H1 (cell line): Measurements from ENCODE around the gene TGOLN2. TPM values are rescaled to one million over a fixed set of nuclear protein-coding genes. Genes with fewer than 3 reads are reported as not detected.

ENCODE experiments used
- CTCF ChIA-PET: fragments of 300-600 bp; sonication (Branson Sonifier 250); formaldehyde crosslinking; loops from one replicate; lab custom pipeline; 2021; ENCODE audit not compliant: partially characterized antibody; lab: Charles Lee
- POLR2A ChIA-PET: fragments of 300-600 bp; sonication (Branson Sonifier 250); formaldehyde crosslinking; loops from one replicate; lab custom pipeline; 2021; ENCODE audit warnings: inconsistent platforms; ENCODE audit not compliant: partially characterized antibody; lab: Charles Lee
- DNase-seq, 2 experiments: peaks; one replicate each; pipeline versions ENCODE4 v3.0.0 to v3.0.0-alpha.2; 2010 to 2022; ENCODE audit warnings: low spot score in 2 of 2, low read depth in 1 of 2, mixed read lengths in 1 of 2
- FAIRE-seq: peaks from 2 replicates; lab custom pipeline; 2011; peaks lifted over from hg19 to GRCh38; lab: Jason Lieb, UNC
- H2AFZ ChIP-seq: 2 replicates; pipeline ENCODE4 v1.8.1; 2012; ENCODE audit warnings: low read length, inconsistent platforms
- H2AK5ac ChIP-seq: 2 replicates; pipeline ENCODE4 v1.6.1; 2013; ENCODE audit warnings: low read depth, low read length
- H2BK120ac ChIP-seq: replicated peaks from 2 replicates; pipeline ENCODE3; 2013; ENCODE audit warnings: low read depth, low read length, inconsistent platforms
- H2BK12ac ChIP-seq: 2 replicates; pipeline ENCODE4 v1.6.1; 2013; ENCODE audit warnings: low read depth, low read length
- H2BK15ac ChIP-seq: 2 replicates; pipeline ENCODE4 v1.6.1; 2013; ENCODE audit warnings: low read length
- H2BK20ac ChIP-seq: 2 replicates; pipeline ENCODE4 v1.6.1; 2013; ENCODE audit warnings: low read length
- H2BK5ac ChIP-seq: 2 replicates; pipeline ENCODE4 v1.6.1; 2013; ENCODE audit warnings: low read depth, low read length
- H3K14ac ChIP-seq: 2 replicates; pipeline ENCODE4 v1.6.1; 2013; ENCODE audit warnings: inconsistent platforms; ENCODE audit not compliant: insufficient read length
- H3K18ac ChIP-seq: 2 replicates; pipeline ENCODE4 v1.6.1; 2013; ENCODE audit warnings: low read length; ENCODE audit errors: extremely low read depth
- H3K23ac ChIP-seq: 2 replicates; pipeline ENCODE4 v1.6.1; 2013; ENCODE audit warnings: inconsistent platforms; ENCODE audit not compliant: insufficient read length
- H3K23me2 ChIP-seq: 2 replicates; pipeline ENCODE4 v1.6.1; 2013; ENCODE audit warnings: low read depth, low read length
- H3K27ac ChIP-seq: 2 replicates; pipeline ENCODE4 v1.6.1; 2011; ENCODE audit warnings: low read depth, low read length, inconsistent platforms
- H3K27me3 ChIP-seq, 4 experiments: replicated peaks in 1 of 4; 1 replicate in 1 of 4; 2 replicates in 3 of 4; pipeline versions ENCODE4 v1.6.1 to v1.8.1; 2011 to 2013; ENCODE audit warnings: low read length in 3 of 4, mild to moderate bottlenecking in 3 of 4, inconsistent platforms in 2 of 4, mixed read lengths in 2 of 4, moderate library complexity in 1 of 4; ENCODE audit not compliant: control insufficient read depth in 3 of 4, insufficient read depth in 3 of 4; ENCODE audit errors: extremely low read depth in 1 of 4
- H3K36me3 ChIP-seq, 4 experiments: 2 replicates each; pipeline versions ENCODE4 v1.6.1 to v1.8.1; 2011 to 2013; ENCODE audit warnings: mild to moderate bottlenecking in 4 of 4, low read length in 3 of 4, moderate library complexity in 2 of 4, control low read depth in 1 of 4, inconsistent platforms in 1 of 4; ENCODE audit not compliant: insufficient read depth in 4 of 4, control insufficient read depth in 2 of 4
- H3K4ac ChIP-seq: replicated peaks from 2 replicates; pipeline ENCODE3; 2013; ENCODE audit warnings: low read length, low read depth, mixed read lengths, inconsistent platforms; ENCODE audit not compliant: insufficient read length
- H3K4me1 ChIP-seq, 4 experiments: replicated peaks in 1 of 4; 1 replicate in 1 of 4; 2 replicates in 3 of 4; pipeline versions ENCODE4 v1.6.1 to v1.8.1; 2011 to 2013; ENCODE audit warnings: low read length in 3 of 4, inconsistent platforms in 2 of 4, mixed read lengths in 1 of 4; ENCODE audit not compliant: insufficient read depth in 4 of 4, control insufficient read depth in 3 of 4
- H3K4me2 ChIP-seq, 2 experiments: 2 replicates each; pipeline versions ENCODE4 v1.6.1 to v1.8.1; 2011 to 2013; ENCODE audit warnings: low read depth in 2 of 2, low read length in 2 of 2, control low read depth in 1 of 2, inconsistent platforms in 1 of 2, mild to moderate bottlenecking in 1 of 2; ENCODE audit not compliant: insufficient read depth in 1 of 2
- H3K4me3 ChIP-seq, 4 experiments: fragments of 200-600, 300-600 bp in 1 of 4; sonication (generic), shearing (Covaris generic), sonication (Bioruptor Twin) in 1 of 4; 2 replicates each; pipeline versions ENCODE4 v1.5.1 to v1.8.1; 2011 to 2016; ENCODE audit warnings: low read length in 4 of 4, low read depth in 3 of 4, control low read depth in 2 of 4, inconsistent platforms in 2 of 4, mild to moderate bottlenecking in 2 of 4, mixed read lengths in 1 of 4, moderate library complexity in 1 of 4; ENCODE audit not compliant: insufficient read depth in 2 of 4; ENCODE audit errors: extremely low read depth in 1 of 4
- H3K56ac ChIP-seq: replicated peaks from 2 replicates; pipeline ENCODE3; 2013; ENCODE audit warnings: low read depth, mild to moderate bottlenecking, mixed read lengths, low read length, inconsistent platforms; ENCODE audit not compliant: insufficient read length
- H3K79me1 ChIP-seq: 2 replicates; pipeline ENCODE4 v1.6.1; 2013; ENCODE audit warnings: low read depth, low read length, control low read depth
- H3K79me2 ChIP-seq, 2 experiments: 2 replicates each; pipeline versions ENCODE4 v1.6.1 to v1.8.1; 2012 to 2013; ENCODE audit warnings: low read length in 2 of 2, mild to moderate bottlenecking in 2 of 2, inconsistent platforms in 1 of 2; ENCODE audit not compliant: insufficient read depth in 2 of 2, control insufficient read depth in 1 of 2
- H3K9ac ChIP-seq, 4 experiments: replicated peaks in 1 of 4; 1 replicate in 1 of 4; 2 replicates in 3 of 4; pipeline versions ENCODE4 v1.6.1 to v1.8.1; 2011 to 2013; ENCODE audit warnings: low read depth in 3 of 4, low read length in 3 of 4, control low read depth in 2 of 4, mild to moderate bottlenecking in 2 of 4, moderate library complexity in 2 of 4, inconsistent platforms in 1 of 4; ENCODE audit errors: extremely low read depth in 1 of 4
- H3K9me3 ChIP-seq, 2 experiments: 2 replicates each; pipeline versions ENCODE4 v1.6.1 to v1.8.1; 2012 to 2013; ENCODE audit warnings: mild to moderate bottlenecking in 2 of 2, moderate library complexity in 2 of 2, control low read depth in 1 of 2, inconsistent platforms in 1 of 2, low read depth in 1 of 2, low read length in 1 of 2, mixed read lengths in 1 of 2; ENCODE audit not compliant: insufficient read depth in 2 of 2
- H4K20me1 ChIP-seq, 2 experiments: replicated peaks in 1 of 2; 2 replicates each; pipeline versions ENCODE3 to v1.8.1; 2011 to 2013; ENCODE audit warnings: inconsistent platforms in 2 of 2, low read length in 2 of 2, mild to moderate bottlenecking in 1 of 2; ENCODE audit not compliant: insufficient read depth in 2 of 2, control insufficient read depth in 1 of 2
- H4K5ac ChIP-seq: 2 replicates; pipeline ENCODE4 v1.6.1; 2013; ENCODE audit warnings: low read length, low read depth, mixed read lengths, inconsistent platforms; ENCODE audit not compliant: insufficient read length
- H4K8ac ChIP-seq: 2 replicates; pipeline ENCODE4 v1.8.0; 2013; ENCODE audit warnings: mild to moderate bottlenecking, moderate library complexity, low read length, inconsistent platforms; ENCODE audit not compliant: insufficient read depth; ENCODE audit errors: extremely low read depth
- H4K91ac ChIP-seq: replicated peaks from 2 replicates; pipeline ENCODE3; 2013; ENCODE audit warnings: low read length, mixed read lengths, inconsistent platforms; ENCODE audit not compliant: insufficient read length
- CHD1 ChIP-seq: IDR thresholded peaks from 2 replicates; pipeline ENCODE4 v1.6.1; 2012; ENCODE audit warnings: low read depth, low read length, improper control_type of control experiment
- CHD2 ChIP-seq: IDR thresholded peaks from 2 replicates; pipeline ENCODE4 v1.6.1; 2012; ENCODE audit warnings: low read length, improper control_type of control experiment
- TAF7 ChIP-seq: optimal IDR thresholded peaks from 2 replicates; pipeline ENCODE3; 2011; ENCODE audit warnings: low read depth, mild to moderate bottlenecking, inconsistent platforms, low read length, moderate library complexity, borderline replicate concordance
- WGBS, 2 experiments: shearing (Covaris generic) in 1 of 2; methylation state at CpG; one replicate each; pipeline versions ENCODE4 v1.1.6 to v1.1.7; 2013 to 2015; ENCODE audit warnings: low lambda C conversion rate in 2 of 2, mixed read lengths in 2 of 2, inconsistent platforms in 1 of 2, low coverage in 1 of 2, missing lambda C conversion rate in 1 of 2; ENCODE audit not compliant: insufficient replicate concordance in 2 of 2, insufficient coverage in 1 of 2, insufficient read length in 1 of 2; ENCODE audit errors: extremely low coverage in 1 of 2, missing lambda C conversion rate in 1 of 2; 5-methylcytosine and 5-hydroxymethylcytosine counted together
- polyA plus RNA-seq, 7 experiments: library from polyadenylated mRNA; depleted of rRNA in 3 of 7; stranded (reverse) in 5 of 7; unstranded in 2 of 7; fragments of >200 nt in 5 of 7; fragments of 200-250 nt in 2 of 7; gene quantifications; 1 replicate in 5 of 7; 2 replicates in 1 of 7; 4 replicates in 1 of 7; pipeline versions ENCODE4 v1.2.1 to v1.2.3, GENCODE V29; 2011 to 2013; ENCODE audit warnings: missing spikeins in 2 of 7, mixed read lengths in 2 of 7
- total RNA-seq: library from RNA; stranded (reverse); fragmentation: NEBNext Ultra II Directional; extraction: Animal tissue kit (Norgen Biotek cat#: 25700); gene quantifications from 2 replicates; pipeline ENCODE4 v1.2.1, GENCODE V29; 2021

TGOLN2 gene
- total and polyA plus RNA-seq, 2 of the 8 experiments (the other 6 are each of a cell fraction or from before 2014, with no cell fraction given) = 33.9 to 38.9 TPM

GRCh38 chr2:85377083-85377482 lies 49.3 kb upstream of the TGOLN2 start:
- H2BK20ac ChIP-seq = no peak overlapping the region
- no peaks in the 10 kb centered on the region for H3K4me1 ChIP-seq
- no peaks in the 10 kb centered on the region for H4K20me1 ChIP-seq
- H4K91ac ChIP-seq = no peak overlapping the region
- no peaks in the 10 kb centered on the region for H3K23me2 ChIP-seq
- ChIA-PET CTCF (interaction anchor here (0.8 to 1.0 kb wide), 3 partner anchors 10 to 452 kb away, joined by 3 to 4 read pairs (median 3); no protein-coding TSS in a partner anchor), POLR2A (interaction anchor here (0.8 to 1.4 kb wide), 4 partner anchors 11 to 171 kb away, joined by 3 read pairs; no protein-coding TSS in a partner anchor)
- 97% methylated on average over 11 of the region's 11 CpGs; no CpG with 5 or more reads in 1 of the 2 experiments for WGBS, 2 experiments
- no peak overlapping the region for H3K18ac ChIP-seq
- H2BK15ac ChIP-seq = no peak overlapping the region
- H3K9me3 ChIP-seq = peaks cover 4 to 10% of the 10 kb centered on the region in 2 experiments; a peak in 3 of 4 replicates
- no peak for TF ChIP-seq TAF7
- TF ChIP-seq CHD1 = no peak
- TF ChIP-seq CHD2 = no peak
- H3K14ac ChIP-seq = no peak overlapping the region
- H2BK12ac ChIP-seq = no peak overlapping the region
- no peak overlapping the region for H3K56ac ChIP-seq
- no peak overlapping the region for H3K4me2 ChIP-seq
- H4K8ac ChIP-seq = peak overlapping the region; percentile 35; the same call in 1 of the 2 replicates
- no peak overlapping the region for H4K5ac ChIP-seq
- FAIRE-seq (no peak), DNase-seq (no peak)
- H3K79me1 ChIP-seq = no peaks in the 10 kb centered on the region
- no peak overlapping the region for H3K23ac ChIP-seq
- H3K36me3 ChIP-seq = peaks cover 0 to 11% (median 1%) of the 10 kb centered on the region in 4 experiments; a peak in 4 of 8 replicates
- H2AK5ac ChIP-seq = no peak overlapping the region
- no peak overlapping the region for H2BK120ac ChIP-seq
- no peaks in the 10 kb centered on the region for H3K27me3 ChIP-seq
- no peak overlapping the region for H3K27ac ChIP-seq
- no peak overlapping the region for H3K4me3 ChIP-seq
- H3K9ac ChIP-seq = no peak overlapping the region
- H3K79me2 ChIP-seq = no peaks in the 10 kb centered on the region
- no peak overlapping the region for H2BK5ac ChIP-seq
- H2AFZ ChIP-seq = no peak overlapping the region
- H3K4ac ChIP-seq = no peak overlapping the region
